Calu3 (cell line): ENCODE data around the gene UNC50. TPM values are rescaled to one million over a fixed set of nuclear protein-coding genes. Genes with fewer than 3 reads are reported as not detected.

Source experiments
- BruUV-seq: library from RNA; stranded (reverse); fragments of 400-500 nt; replicated peaks from 2 replicates; lab custom pipeline; 2021; lab: Mats Ljungman, UMichigan
- CTCF ChIA-PET: fragments of 300-600 bp; sonication (Branson Sonifier 250); formaldehyde crosslinking; loops from one replicate; lab custom pipeline; 2022; ENCODE audit warnings: antibody characterized with exemption; lab: Charles Lee
- DNase-seq: peaks from one replicate; pipeline ENCODE4 v3.0.0; 2022
- H3K27ac Mint-ChIP-seq: one replicate; pipeline ENCODE4 v1.8.0; 2022; ENCODE audit warnings: mixed read lengths; ENCODE audit not compliant: unreplicated experiment
- H3K27me3 Mint-ChIP-seq: one replicate; pipeline ENCODE4 v1.8.0; 2022; ENCODE audit warnings: mixed read lengths; ENCODE audit not compliant: unreplicated experiment
- H3K36me3 Mint-ChIP-seq: one replicate; pipeline ENCODE4 v1.8.0; 2022; ENCODE audit warnings: mild to moderate bottlenecking, moderate library complexity, mixed read lengths; ENCODE audit not compliant: insufficient read depth, unreplicated experiment
- H3K4me1 Mint-ChIP-seq: one replicate; pipeline ENCODE4 v1.8.0; 2022; ENCODE audit warnings: mild to moderate bottlenecking, low read depth, mixed read lengths; ENCODE audit not compliant: unreplicated experiment
- H3K4me3 Mint-ChIP-seq: one replicate; pipeline ENCODE4 v1.8.0; 2022; ENCODE audit warnings: mild to moderate bottlenecking, low read depth, moderate library complexity, mixed read lengths; ENCODE audit not compliant: unreplicated experiment
- H3K9me3 Mint-ChIP-seq: one replicate; pipeline ENCODE4 v1.8.0; 2022; ENCODE audit warnings: low read depth, mixed read lengths; ENCODE audit not compliant: unreplicated experiment
- CTCF ChIP-seq: fragments of 200-600 bp; IDR thresholded peaks from one replicate; pipeline ENCODE4 v1.8.0; 2022; ENCODE audit warnings: antibody characterized with exemption; ENCODE audit not compliant: unreplicated experiment
- intact Hi-C: fragments of 100-400 bp; cut with micrococcal nuclease; formaldehyde crosslinking; loops from one replicate; pipeline ENCODE4 v1.10.0; 2022; ENCODE audit not compliant: unreplicated experiment
- total RNA-seq: library from RNA; stranded (reverse); gene quantifications from 2 replicates; pipeline ENCODE4 v1.2.3, GENCODE V29; 2022

UNC50 gene
- total RNA-seq, 1 experiment from 2014 or later: 33.0 TPM

GRCh38 chr2:98571796-98572195 lies 36.6 kb upstream of the UNC50 start:
- Mint-ChIP-seq H3K27ac (no peak overlapping the region), H3K4me3 (no peak overlapping the region), H3K27me3 (no peaks in the 10 kb centered on the region), H3K9me3 (no peaks in the 10 kb centered on the region), H3K36me3 (peaks cover 14% of the 10 kb centered on the region), H3K4me1 (no peaks in the 10 kb centered on the region)
- TF ChIP-seq CTCF: no peak
- no peak for DNase-seq
- intact Hi-C loops: no loop called here
- CTCF ChIA-PET: no interaction called here
- no TSS peak for BruUV-seq

GRCh38 chr2:98572211-98572610 lies 36.2 kb upstream of the UNC50 start:
- H3K27me3 Mint-ChIP-seq: no peaks in the 10 kb centered on the region
- no peak overlapping the region for H3K4me3 Mint-ChIP-seq
- TF ChIP-seq CTCF: no peak
- CTCF ChIA-PET: no interaction called here
- DNase-seq: no peak
- H3K27ac Mint-ChIP-seq: no peak overlapping the region
- intact Hi-C loops: no loop called here
- H3K9me3 Mint-ChIP-seq: no peaks in the 10 kb centered on the region
- no peaks in the 10 kb centered on the region for H3K4me1 Mint-ChIP-seq
- BruUV-seq: no TSS peak
- H3K36me3 Mint-ChIP-seq: peaks cover 14% of the 10 kb centered on the region

- CTCF ChIA-PET: no interaction called here
- DNase-seq: no peak
- Mint-ChIP-seq H3K4me3 (no peak overlapping the region), H3K27ac (no peak overlapping the region), H3K4me1 (no peaks in the 10 kb centered on the region), H3K27me3 (no peaks in the 10 kb centered on the region), H3K9me3 (no peaks in the 10 kb centered on the region), H3K36me3 (peaks cover 14% of the 10 kb centered on the region)
- no TSS peak for BruUV-seq
- intact Hi-C loops: no loop called here
- no peak for TF ChIP-seq CTCF
Measured at GRCh38 chr2:98572676-98573075, 35.7 kb upstream of the UNC50 start.

- Mint-ChIP-seq H3K4me1 (no peaks in the 10 kb centered on the region), H3K9me3 (no peaks in the 10 kb centered on the region), H3K4me3 (no peak overlapping the region), H3K36me3 (peaks cover 20% of the 10 kb centered on the region), H3K27ac (no peak overlapping the region), H3K27me3 (no peaks in the 10 kb centered on the region)
- intact Hi-C loops: no loop called here
- no peak for DNase-seq
- CTCF ChIA-PET: no interaction called here
- BruUV-seq: no TSS peak
- TF ChIP-seq CTCF: no peak
Measured at GRCh38 chr2:98573426-98573825, 35.0 kb upstream of the UNC50 start.
